HG03066 (cell line): ENCODE data around the gene TRUB1.

Experiments used
- ATAC-seq: cut with Tn5 transposase; IDR thresholded peaks from one replicate; pipeline ENCODE4 v1.9.1; 2021; ENCODE audit warnings: low read depth; ENCODE audit not compliant: unreplicated experiment

TRUB1 gene

GRCh38 chr10:115026056-115026745 lies 88.2 kb downstream of the TRUB1 start:
- no peak for ATAC-seq

- no peak for ATAC-seq
Observed at GRCh38 chr10:115026746-115027140, 88.7 kb downstream of the TRUB1 start.
